GM10266 (cell line): ENCODE data around the gene ACD.

ENCODE experiments used
- DNase-seq: peaks from one replicate; pipeline ENCODE4 v3.0.0; 2012; ENCODE audit errors: extremely low spot score
- TF ChIP-seq, protein P1 (sequence below): IDR thresholded peaks from 2 replicates; pipeline ENCODE4 v1.5.1; 2012; ENCODE audit warnings: mild to moderate bottlenecking, low read depth; ENCODE audit not compliant: control insufficient read depth, insufficient read depth; ENCODE audit errors: missing control alignments

ACD gene

DNA sequence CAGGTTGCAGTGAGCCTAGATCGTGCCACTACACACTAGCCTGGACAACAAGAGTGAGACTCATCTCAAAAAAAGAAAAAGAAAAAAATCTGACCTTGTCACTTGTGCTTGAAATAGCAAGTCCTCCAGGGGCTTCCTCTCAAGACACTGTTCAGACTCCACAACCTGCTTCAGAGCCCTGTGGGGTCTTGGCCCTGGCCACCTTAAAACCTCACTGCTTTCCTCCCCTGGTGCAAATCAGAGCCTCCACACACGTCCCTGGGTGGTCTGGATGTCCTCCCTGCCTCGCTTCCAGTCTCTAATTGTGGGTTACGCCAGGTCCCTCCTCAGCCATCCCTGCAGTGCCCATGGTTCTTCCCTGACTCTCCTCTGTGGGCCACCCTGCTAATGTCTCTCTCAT is 4.7 kb downstream of the ACD start:
- no peak for DNase-seq
- TF ChIP-seq, protein P1, sequence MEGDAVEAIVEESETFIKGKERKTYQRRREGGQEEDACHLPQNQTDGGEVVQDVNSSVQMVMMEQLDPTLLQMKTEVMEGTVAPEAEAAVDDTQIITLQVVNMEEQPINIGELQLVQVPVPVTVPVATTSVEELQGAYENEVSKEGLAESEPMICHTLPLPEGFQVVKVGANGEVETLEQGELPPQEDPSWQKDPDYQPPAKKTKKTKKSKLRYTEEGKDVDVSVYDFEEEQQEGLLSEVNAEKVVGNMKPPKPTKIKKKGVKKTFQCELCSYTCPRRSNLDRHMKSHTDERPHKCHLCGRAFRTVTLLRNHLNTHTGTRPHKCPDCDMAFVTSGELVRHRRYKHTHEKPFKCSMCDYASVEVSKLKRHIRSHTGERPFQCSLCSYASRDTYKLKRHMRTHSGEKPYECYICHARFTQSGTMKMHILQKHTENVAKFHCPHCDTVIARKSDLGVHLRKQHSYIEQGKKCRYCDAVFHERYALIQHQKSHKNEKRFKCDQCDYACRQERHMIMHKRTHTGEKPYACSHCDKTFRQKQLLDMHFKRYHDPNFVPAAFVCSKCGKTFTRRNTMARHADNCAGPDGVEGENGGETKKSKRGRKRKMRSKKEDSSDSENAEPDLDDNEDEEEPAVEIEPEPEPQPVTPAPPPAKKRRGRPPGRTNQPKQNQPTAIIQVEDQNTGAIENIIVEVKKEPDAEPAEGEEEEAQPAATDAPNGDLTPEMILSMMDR, result no peak

DNA sequence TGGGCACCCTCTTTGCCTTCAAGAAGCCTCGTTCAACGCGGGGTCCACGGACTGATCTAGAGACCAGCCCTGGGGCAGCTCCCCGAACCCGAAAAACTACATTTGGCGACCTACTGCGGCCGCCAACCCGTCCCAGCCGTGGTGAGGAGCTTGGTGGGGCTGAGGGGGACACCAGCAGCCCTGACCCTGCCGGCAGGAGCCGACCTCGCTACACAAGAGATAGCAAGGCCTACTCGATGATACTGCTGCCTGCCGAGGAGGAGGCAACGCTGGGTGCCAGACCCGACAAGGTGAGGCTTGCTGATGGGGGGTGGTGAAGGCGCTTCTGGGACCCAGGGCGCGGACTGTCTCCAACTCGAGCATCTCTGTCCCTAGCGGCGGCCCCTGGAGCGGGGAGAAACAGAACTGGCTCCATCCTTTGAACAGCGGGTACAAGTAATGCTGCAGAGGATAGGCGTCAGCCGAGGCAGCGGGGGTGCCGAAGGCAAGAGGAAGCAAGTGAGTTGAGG is 5.6 kb downstream of the ACD start:
- TF ChIP-seq, protein P1, result no peak
- no peak for DNase-seq

DNA sequence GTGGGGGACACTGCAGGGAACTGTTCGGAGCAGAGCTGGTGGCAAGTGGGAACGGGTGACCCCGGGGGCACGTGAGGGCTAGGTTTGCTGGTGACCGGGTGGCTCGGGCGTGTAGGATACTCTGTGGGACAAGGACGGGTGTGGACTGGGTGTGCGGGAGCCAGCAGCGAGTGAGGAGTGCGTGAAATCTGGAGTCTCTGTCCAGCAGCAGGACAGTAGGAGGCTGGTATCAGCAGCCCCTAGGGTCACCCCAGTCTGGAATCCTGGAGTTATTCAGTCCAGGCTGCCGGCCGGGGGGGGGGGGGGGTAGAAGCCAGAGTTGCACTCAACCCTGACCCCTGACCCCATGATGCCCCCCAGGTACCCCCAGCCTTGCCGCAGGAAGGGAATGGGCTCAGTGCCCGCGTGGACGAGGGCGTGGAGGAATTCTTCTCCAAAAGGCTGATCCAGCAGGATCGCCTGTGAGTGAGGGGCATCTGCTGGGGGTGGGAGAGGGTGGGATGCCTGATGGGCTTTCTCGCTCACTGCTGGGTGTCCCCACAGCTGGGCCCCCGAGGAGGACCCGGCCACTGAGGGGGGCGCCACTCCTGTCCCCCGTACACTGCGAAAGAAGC is 6.2 kb downstream of the ACD start:
- DNase-seq, result peak; percentile 47
- TF ChIP-seq, protein P1, result no peak

DNA sequence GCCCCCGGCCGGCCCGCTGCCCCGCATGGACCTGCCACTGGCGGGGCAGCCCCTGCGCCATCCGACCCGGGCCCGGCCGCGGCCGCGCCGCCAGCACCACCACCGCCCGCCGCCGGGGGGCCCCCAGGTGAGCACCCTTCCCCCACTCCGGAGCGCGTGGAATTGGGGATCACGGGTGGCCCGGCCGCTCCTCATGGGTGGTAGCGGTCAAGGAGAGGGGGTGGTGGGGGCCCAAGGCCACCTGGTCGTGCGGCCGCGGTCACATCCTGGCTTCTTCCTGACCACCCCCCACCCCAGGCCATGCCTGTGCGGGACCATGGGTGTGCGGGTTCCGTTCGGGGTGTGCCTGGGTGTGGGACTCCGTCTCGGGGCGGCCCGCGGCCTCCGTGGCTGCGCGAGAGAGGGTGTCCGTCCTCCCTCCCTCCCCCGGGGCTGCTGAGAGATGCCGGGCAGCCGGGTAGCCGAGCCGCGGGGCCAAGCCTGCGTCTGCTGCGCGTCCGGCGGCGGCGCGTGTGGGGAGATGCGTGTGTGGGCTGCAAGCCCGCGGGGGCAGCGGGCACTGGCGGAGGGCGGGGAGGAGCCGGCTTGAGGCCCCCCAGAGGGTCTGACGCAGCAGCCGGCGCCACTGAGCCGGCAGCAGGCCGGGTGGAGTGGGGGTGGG is 6.8 kb downstream of the ACD start:
- DNase-seq, result peak; percentile 40
- TF ChIP-seq, protein P1, result no peak

DNA sequence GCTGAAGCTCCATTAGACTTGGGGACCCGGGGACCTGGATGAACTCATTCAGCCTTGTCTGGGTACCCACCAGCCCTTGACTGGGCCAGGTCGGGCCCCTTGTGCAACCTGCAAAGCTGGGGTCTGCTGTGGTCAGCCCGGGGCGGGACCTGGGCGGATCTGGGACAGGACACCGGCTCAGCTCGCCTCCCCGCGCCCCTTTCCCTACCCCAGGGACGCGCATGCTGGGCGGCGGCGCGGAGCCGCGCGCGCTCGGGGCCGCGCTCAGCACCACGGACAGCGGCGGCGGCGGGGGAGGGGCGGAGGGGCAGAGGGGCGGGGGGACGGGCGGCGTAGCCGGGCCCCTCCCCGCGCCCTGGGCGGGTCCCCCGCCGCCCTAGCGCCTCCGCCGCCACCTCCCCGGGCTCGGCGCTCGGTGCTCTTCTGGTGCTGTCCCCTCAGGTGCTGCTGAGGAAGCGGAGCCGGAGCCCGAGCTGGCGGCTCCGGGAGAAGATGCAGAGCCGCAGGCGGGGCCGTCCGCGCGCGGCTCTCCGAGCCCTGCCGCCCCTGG is 7.4 kb downstream of the ACD start:
- DNase-seq, result peak; percentile 48
- TF ChIP-seq, protein P1, result no peak

DNA sequence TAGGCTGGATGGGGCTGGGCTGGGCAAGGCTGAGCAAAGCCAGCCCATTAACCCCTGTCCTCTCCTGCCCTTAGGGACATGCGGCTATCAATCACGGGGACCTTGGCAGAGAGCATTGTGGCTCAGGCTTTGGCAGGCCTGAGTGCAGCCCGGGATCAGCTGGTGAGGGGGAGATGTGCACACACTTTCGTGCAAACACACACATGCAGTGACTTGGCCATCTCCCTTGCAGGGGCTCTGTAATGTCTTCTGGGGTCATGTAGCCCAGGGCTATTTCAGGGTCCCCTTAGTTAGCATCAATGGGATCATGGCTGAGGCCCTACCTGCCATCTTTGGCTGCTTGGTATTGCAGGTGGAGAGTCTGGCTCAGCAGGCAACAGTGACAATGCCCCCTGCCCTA is 8.2 kb downstream of the ACD start:
- TF ChIP-seq, protein P1, result no peak
- DNase-seq, result peak; percentile 40

DNA sequence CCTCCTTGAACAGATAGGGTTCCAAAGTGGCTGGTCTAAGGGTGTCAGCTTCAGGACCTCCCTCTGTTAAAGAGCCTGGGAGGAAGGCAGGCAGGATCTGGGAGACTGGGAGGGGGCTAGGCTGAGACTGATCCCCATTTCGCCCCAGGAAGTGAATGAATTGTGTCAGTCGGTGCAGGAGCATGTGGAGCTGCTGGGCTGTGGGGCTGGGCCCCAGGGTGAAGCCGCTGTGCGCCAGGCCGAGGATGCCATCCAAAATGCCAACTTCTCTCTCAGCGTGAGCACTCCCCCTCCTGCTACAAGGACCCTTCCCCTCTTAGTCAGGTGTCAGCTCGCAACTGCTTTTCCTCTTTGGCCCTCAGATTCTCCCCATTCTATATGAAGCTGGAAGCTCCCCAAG is 9.0 kb downstream of the ACD start:
- TF ChIP-seq, protein P1, result no peak
- no peak for DNase-seq
